ENCODE measurements around the gene ING3.
"Not testable (repeated sequence)": the region's sequence is repeated elsewhere in the genome, so short reads cannot be mapped to it uniquely, and the experiment has no call there.

Gene ING3

DNA sequence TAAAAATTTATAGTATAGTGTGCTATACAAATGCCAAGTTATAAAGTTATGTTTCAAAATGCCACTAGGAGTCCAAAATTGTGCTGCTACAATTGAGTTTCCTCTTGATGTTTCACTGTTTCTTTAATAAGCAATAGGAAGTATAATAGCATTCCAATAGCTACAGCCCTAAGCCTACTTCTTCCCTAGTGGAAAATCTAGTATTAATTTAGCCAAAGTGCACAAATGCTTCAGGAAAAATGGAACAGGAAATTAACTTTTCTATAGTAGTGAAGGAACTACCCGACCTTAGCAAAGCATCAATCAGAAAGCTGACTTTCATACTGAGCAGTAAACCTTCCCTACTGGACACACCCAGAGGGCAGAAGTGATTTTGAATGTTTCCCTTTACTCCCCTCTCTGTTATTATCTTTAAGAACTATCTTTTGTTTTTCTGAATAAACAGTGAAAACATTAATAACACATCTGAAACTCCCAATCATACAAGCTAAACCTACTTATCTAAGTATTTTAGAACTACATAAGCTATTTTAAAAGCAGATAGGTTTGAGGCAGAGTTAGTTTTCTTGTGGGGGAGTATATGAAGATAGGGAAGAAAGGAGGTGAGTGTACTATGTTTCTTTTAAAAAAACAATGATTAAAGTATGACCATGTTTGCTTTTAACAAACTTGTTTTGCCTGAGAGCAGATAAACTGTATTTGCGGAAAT lies 51.6 kb downstream of the ING3 start:
- no peak for DNase-seq (ENCODE audit: low spot score)

DNA sequence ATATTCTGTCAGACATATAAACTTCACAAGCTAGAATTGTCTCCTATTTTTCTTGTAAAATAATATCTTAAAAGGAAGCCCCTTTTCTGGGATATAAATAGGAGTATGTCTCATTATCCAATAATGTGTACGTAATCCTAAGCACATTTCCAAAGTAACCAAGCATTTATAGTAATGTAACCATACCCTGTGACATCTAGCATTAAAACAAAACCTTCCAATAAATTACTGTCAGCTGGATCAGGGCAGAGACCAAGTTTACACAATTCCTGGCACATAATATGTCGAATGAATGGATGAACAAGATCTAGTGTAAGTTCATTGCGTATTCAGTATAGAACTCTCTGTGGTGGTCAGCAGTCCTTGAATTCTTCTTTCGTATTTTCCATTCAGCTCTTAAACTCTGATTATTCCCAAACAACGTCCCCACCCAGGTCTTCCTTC lies 52.2 kb downstream of the ING3 start:
- no peak for DNase-seq (ENCODE audit: low spot score)

DNA sequence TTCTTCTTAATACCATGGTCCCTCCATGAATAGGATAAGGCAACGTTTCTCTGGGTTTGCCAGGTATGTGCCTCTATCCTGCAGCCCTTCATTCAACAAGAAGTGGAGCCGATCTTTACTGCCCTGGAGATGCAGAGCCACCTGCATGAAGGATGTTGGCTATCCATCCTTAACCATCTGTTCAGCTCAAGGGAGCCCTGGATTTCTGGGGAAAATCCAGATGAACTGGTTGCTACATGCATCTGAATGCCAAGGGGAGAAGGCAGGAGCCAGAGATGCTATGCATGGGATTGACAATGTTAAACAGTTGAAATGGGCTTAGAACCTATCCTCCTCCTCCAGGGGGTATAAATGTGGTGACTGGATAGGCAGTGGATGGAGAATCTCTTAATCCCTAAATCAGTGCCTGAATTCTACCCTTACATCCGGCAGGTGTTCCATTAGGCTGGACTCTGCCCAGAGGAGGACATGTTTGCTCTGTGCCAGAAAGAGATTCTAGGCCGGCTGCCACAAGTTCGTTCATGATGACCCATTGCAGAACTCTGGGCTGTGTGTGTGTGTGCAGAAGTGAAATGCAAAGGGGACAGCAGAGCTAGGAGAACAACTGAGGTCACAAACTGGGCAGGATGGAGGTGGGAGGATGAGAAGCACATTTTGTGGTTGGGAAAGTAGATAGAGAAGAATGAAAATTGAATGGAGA lies 53.6 kb downstream of the ING3 start:
- no peak for DNase-seq (ENCODE audit: low spot score)

DNA sequence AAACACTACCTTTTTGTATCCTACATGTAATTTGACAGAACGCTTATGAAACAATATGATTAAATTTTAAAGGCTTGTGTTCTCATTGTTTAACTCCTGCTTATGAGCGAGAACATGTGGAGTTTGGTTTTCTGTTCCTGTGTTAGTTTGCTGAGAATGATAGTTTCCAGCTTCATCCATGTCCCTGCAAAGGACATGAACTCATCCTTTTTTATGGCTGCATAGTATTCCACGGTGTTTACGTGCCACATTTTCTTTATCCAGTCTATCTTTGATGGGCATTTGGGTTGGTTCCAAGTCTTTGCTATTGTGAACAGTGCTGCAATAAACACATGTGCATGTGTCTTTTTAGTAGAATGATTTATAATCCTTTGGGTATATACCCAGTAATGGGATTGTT lies 54.5 kb downstream of the ING3 start:
- DNase-seq (ENCODE audit: low spot score), result not testable (repeated sequence)

DNA sequence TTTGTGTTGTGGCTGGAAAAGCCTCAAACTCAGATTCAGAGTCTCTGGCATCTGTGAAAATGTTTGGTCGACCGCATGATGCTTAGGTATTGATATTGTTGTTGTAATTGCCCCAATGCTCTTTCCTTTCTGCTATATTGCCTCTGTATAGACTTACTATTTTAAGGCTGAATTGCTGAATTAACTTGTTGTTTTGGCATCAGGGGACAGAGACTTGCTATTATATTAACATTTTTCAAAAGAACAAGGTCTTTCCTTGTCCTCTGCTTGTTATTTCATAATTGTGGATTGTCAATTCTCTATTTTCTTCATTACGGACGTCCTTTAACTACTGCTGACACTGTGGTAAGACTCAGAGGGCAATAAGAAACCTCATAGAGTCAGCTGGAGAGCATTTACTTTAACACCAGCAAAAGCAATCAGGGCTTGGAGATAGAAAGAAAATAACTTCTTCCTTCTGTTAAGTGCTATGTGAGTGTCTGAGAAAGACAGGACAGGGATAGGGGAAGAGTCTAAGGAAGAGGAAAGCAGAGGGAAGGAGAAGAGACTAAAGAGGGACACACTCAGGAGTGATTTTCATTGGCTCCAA lies 55.5 kb downstream of the ING3 start:
- no peak for DNase-seq (ENCODE audit: low spot score)

DNA sequence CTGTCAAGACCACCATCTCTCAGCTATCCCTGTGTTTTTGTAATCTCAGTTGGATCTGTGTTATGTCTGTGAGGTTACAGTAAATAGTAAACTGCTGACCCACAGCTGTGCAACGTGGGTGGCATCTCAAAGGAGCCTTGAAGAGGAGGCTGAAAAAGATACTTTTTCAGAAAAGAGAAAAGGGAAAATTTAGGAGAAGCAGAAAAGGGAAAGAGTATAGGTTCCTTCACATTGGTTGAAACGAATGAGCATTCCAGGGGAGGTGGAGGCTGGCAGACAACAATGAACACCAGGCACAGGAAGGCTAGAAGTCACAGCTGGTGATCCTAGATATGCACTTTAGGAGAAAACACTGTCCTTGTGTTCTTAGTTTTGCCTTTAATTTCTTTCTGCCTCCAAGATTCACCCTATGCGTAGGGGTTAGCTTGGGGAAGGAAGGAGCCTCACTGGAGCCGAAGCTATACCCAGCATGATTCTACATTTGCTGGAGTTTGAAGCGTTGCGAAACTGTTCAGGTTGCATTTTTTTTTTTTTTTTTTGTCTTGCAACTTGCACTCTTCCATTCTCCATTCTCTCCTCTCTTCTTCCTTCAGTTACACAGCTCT lies 56.2 kb downstream of the ING3 start:
- no peak for DNase-seq (ENCODE audit: low spot score)

DNA sequence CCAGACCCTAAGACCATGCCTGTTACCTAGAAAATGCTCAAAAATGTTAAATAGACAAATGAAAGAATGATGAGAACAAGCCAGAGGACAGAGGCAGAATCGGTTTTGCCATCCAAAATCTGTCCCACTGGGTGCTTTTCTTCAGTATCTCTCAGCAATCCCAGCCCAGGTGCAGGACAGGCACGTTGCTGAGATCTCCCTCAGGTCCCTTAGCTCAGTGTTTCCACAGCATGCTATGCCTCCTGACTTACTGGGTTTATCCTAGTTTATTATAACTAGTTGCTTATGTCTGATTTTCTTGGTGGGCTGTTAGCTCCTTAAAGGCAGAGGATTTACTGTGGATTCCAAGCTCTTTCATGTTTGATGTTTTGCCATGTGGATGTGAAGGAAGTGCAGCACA lies 58.2 kb downstream of the ING3 start:
- DNase-seq (ENCODE audit: low spot score), result no peak

DNA sequence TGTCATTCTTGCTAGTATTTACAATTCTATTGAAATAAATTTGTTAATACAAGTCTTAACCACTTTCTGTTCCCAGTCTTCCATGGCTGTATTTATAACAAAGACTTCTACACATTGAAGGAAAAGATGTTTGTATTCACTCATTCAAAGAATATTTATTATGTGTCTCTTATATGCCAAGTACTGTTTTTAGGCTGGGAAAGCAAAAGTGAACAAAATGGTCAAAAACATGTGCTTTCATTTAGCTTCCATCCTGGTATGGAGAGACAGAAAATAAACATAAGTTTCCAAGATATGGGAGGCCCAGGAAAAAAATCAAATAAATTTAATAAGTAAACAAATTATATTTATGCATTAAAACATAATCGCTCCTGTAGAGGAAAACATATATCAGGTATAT lies 60.8 kb downstream of the ING3 start:
- no peak for DNase-seq (ENCODE audit: low spot score)

DNA sequence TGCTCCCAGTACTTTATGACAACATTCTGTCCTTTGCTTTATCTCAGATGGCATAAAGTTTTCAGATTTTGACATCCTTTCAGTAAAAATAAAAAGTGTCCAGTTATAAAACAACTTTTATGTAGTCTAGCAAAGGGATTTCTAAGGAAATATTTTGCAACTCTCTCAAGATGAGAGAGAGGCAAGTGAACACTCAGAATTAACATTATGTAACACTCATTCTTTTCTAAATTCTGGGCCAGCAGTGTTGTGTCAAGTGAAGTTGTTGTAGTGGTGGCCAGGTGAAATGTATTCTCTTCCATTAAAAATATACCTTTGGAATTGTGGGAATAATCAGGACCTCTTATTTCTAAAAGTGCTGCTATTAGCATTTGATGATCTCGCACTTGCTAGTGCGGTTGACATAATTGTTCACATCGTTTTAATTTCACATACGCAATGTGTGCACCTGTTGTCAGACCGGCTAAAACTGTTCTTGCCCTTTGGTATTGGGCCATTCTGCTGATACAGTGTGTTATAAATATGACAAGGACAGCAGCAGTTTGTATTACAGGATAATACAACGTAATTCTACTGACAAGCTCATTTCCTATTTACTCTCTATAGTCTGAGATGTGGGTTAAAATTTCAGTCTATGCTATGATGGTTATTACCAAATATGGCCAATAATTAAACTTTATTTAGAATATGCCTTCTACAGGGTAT lies 61.7 kb downstream of the ING3 start:
- no peak for DNase-seq (ENCODE audit: low spot score)

DNA sequence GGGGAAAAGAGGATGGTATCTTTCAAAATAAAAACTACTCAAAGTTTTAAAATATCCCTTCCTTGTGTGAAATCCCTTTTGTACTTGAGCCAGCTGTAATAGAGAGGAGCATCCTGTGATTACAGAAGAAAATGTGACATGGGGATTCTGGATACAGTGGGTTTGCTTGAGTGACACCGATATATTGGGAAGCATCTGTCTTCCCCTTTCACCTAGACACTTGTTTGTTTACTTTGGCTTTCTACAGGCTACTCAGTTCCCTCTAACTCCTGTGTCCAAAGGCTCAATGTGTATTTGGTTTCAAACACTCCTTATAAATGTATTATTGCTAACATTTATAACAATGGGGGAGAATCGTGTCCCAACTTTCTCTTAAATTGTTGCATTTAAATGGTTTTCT lies 62.3 kb downstream of the ING3 start:
- no peak for DNase-seq (ENCODE audit: low spot score)

DNA sequence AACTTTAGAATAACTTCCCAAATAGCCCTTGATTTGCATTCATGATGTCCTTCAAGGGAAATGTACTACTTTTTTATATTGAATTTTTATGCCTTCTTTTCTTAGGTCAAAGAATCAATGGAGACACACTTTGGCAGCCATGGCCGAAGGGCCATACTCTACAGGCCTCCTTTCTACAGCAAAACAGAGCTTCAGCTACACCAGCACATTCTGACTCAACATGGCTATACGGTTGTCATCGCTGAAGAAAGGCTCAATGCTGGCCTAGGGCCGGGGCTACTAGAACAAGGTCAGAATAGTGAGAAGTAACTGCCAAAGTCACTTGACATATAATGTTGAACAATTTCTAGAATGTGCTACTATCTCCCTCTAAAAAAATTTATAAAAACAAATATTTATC lies 65.0 kb downstream of the ING3 start:
- DNase-seq (ENCODE audit: low spot score), result no peak

DNA sequence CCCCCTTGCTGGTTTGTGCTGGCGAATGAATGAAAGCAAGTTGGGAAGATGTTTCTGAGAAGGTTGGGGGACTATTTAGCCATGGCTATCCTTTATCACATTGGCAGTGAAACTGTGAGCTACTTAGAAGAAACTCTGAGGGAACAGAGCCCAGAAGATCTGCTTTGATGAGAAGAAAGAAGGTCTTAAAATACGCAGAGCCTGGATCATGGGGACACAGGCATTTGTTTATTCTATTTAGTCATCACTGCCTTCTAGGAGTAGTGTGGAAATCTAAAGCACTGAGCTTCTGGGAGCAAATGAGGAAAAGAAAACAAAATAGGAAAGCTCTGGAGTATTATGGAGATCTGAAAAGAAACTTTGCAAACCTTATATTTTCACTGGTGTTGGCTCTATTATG lies 66.4 kb downstream of the ING3 start:
- DNase-seq (ENCODE audit: low spot score), result no peak

DNA sequence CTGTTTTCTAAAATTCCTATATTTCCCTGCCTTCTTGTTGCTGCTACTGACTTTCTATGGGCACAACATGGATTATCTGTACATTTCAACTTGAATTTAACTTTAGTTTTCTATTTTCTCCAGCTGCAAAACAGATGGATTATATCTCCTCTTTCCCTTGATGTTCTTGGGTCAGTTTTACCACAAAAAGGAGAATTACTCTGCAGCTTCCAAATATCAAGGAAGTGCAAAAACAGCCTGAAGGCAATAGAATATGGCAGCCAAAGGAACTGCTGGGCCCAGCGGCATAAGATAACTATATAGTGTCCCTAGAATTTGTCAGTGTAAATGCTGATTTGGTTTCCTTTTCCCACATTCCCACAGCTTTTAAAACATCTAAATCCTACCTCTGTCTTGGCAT lies 67.0 kb downstream of the ING3 start:
- no peak for DNase-seq (ENCODE audit: low spot score)

DNA sequence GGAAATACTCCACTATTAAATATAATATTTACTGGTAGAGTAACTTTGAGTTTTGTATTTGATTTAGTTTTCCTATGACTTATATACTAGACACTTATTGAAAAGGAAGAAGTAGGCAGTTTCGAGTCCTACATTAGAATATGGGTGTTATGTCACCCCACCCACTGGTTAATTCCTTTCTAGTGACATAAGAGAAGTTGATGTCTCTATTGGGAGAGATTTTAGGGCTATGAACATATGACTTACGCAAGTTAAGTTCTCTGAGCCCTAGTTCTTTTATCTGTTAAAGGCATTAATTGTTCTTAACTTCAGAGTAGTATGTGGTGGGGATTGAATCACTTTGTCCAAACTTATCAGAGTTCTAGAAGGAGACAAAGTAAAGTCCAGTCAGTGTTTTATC lies 68.4 kb downstream of the ING3 start:
- DNase-seq (ENCODE audit: low spot score), result no peak

DNA sequence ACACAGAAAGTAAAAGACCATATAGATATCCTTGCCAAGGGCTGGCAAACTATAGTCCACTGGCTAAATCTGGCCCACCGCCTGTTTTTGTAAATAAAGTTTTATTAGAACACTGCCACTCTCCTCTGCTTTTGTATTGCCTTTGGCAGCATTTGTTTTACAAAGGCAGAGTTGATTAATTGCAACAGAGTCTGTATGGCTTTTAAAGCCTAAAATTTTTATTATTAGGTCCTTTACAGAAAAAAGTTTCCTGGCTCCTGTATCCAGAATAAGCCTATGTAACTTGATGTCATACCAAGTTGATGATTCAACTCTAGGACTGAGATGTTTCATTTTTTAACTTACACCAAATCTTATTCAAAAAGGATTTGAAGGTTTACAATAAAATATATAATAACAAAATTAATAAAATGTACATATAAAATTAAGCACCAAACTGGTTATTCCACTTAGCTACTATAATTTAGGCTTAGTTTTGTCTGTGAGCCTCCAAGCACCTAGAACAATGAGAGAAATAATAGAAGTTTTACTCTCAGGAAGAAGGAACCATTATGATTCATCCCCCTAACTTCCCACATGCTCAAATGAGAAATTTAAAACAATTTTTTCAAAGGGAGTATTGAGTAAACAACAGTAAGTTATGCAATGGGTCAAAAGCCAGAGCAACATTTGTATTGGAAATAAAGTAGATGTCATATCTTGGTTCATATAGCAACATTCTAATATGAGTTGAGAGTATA lies 69.8 kb downstream of the ING3 start:
- no peak for DNase-seq (ENCODE audit: low spot score)

DNA sequence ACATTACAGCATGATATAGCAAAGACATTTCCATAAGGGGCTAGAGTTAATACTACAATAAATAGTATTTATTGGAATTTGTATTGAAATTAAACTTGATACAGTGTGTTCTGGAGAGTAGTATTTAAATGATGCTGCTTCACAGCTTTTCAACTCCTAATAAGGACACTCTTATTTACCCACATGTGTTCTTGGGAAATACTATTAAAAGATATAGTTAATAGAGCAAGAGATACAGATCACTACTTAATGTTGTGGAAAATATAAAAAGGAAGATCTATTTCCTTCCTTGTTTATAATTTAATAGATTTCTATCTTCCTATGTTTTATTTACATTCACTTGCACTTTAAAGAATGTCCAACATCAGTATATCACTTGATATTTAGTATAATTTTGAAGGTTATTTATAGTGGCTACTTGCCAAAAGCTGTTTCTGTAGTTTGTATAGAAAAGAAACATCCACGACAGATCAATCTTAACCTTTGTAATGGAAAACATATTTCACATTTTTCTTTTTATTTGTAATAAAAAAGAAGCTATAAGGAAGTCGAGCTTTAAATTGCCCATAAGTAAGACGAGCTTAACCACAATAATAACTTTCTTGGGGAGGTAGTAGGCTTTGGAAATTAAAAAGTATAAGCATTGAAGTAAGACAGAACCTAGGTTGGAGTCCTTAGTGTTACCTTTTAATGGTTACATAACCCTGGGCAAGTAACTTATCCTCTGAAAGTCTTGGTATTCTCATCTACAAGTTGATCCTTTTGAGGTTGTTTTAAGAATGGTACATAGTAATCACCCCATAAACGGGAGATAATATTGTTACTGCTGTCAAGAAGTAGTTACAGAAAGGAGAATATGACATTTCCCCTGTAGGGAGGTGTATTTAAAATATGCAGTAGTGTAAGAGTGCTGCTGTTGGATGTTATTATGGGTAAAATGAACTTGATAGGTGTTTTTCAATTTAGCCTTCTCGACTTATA lies 70.7 kb downstream of the ING3 start:
- DNase-seq (ENCODE audit: low spot score), result no peak

DNA sequence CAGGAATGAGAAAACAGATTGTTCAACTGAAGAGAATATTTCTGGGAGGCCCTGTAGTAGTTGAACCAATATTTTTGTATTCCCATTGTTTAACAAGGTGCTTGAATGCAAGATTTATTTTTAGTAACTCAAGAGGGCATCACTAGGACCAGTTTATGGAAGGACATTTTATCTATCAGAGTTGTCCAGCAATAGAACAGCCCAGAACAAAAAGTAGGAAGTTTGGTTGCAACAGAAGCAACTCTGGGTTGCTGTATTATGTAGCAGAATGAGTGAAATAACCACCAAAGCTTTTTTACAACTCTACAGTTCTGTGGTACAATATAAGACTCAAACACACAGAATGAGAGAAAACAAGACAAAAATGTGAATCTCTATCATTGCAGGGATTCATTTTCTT lies 72.6 kb downstream of the ING3 start:
- DNase-seq (ENCODE audit: low spot score), result no peak

DNA sequence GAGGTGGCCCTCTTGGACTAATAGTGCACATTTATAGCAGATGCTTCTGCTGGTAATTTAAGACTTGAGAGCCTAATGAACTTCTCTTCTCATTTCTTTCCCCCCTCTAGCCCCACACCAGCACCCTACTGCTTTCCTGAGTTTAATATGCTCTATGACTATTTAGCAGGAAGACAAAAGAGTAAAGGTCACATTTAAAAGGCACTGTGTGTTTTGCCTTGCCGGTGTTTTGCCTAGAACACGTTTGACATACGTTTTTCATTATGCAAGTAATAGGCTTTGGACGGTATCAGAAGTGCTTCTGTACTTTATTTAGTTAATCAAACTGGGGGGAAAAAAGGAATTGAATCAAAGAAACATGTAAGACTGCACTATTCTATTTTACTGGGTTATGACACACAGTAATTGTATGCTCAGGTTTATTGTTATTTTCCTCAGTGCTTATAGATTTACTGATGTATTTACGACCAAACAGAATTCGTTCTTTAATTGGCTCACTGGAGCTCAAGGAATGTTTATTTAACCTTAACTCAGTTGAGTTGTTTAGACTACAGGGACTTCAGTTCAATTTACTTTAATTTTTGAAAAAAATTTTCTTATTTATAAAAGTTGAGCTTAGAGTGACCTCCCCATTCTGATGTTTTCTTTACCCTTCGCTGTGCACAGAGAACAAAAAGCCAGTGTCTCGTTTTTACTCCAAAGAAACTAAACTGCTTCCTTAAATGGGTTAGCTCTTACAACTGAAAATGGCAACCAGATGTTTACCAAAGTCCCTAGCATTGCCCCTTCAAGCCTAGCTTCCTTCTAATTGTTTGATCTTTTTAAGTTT lies 73.3 kb downstream of the ING3 start:
- no peak for DNase-seq (ENCODE audit: low spot score)

DNA sequence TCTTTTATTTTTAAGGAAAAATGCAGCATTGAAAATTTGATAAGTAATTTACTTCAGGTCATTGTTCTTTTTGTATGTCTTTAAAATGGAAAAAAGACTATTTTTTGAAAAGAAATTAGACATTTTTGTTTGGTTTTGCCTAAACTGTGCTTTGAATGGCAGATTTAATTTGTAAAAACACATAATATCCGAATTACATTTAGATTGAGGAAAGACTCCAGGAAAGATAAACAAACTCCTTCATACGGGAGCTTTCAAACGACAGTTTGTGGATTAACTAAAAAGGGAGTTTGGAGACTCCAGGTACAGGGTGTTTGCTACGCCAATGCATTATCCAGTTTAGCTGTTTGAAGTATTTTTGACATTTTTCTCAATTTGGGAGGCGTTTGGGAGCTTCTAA lies 74.0 kb downstream of the ING3 start:
- DNase-seq (ENCODE audit: low spot score), result no peak

DNA sequence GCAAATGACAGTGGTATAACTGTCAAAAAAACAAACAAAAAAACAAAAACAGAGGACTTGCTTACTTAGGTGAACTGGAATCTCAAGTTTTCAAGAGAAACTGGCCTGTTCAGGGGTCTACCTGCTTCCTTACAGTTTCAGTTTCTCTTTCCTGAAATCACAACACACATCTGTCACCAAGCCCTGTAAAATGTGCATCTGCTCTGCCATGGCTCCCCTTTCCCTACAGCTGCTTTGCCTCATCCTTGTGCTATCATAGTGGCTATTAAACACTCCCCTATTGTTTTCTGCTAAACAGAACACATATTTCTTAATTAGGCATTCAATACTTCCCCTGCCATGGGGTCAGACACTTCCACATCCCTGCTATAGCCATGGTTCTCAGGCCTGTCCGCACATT lies 75.6 kb downstream of the ING3 start:
- DNase-seq (ENCODE audit: low spot score), result no peak
